Endothelial cell of hepatic sinusoid (primary cell): ENCODE data around the gene LPP.

Experiments
- in situ Hi-C: cut with HindIII; loops from 2 replicates; pipeline ENCODE4 v1.10.0; 2017; ENCODE audit warnings: low sequenced_read_pairs

LPP gene

GRCh38 chr3:188294113-188294512, 140.2 kb downstream of the LPP start:
- in situ Hi-C loops, result no loop called here

GRCh38 chr3:188294823-188295487, 141.0 kb downstream of the LPP start:
- in situ Hi-C loops, result no loop called here

- in situ Hi-C loops, result no loop called here
Measured at GRCh38 chr3:188295876-188296275, 141.9 kb downstream of the LPP start.

- in situ Hi-C loops, result no loop called here
Measured at GRCh38 chr3:188296761-188297612, 143.0 kb downstream of the LPP start.

- in situ Hi-C loops, result no loop called here
Measured at GRCh38 chr3:188298585-188298984, 144.6 kb downstream of the LPP start.

GRCh38 chr3:188299068-188299467, 145.1 kb downstream of the LPP start:
- in situ Hi-C loops, result no loop called here

- in situ Hi-C loops, result no loop called here
Measured at GRCh38 chr3:188299708-188300107, 145.8 kb downstream of the LPP start.

- in situ Hi-C loops, result no loop called here
Measured at GRCh38 chr3:188301147-188301546, 147.2 kb downstream of the LPP start.

- in situ Hi-C loops, result no loop called here
Measured at GRCh38 chr3:188303286-188303799, 149.4 kb downstream of the LPP start.

- in situ Hi-C loops, result no loop called here
Measured at GRCh38 chr3:188303823-188304222, 149.9 kb downstream of the LPP start.

GRCh38 chr3:188304501-188304900, 150.5 kb downstream of the LPP start:
- in situ Hi-C loops, result no loop called here

GRCh38 chr3:188305220-188305619, 151.3 kb downstream of the LPP start:
- in situ Hi-C loops, result no loop called here

GRCh38 chr3:188306435-188307005, 152.6 kb downstream of the LPP start:
- in situ Hi-C loops, result no loop called here

GRCh38 chr3:188309437-188310269, 155.7 kb downstream of the LPP start:
- in situ Hi-C loops, result no loop called here

GRCh38 chr3:188310270-188310710, 156.3 kb downstream of the LPP start:
- in situ Hi-C loops, result no loop called here

GRCh38 chr3:188315553-188315952, 161.6 kb downstream of the LPP start:
- in situ Hi-C loops, result no loop called here

- in situ Hi-C loops, result no loop called here
Measured at GRCh38 chr3:188316021-188316722, 162.2 kb downstream of the LPP start.

GRCh38 chr3:188316723-188317070, 162.7 kb downstream of the LPP start:
- in situ Hi-C loops, result no loop called here

- in situ Hi-C loops, result no loop called here
Measured at GRCh38 chr3:188319569-188319968, 165.6 kb downstream of the LPP start.

- in situ Hi-C loops, result loop anchor here (10.0 kb wide), 1 partner anchor 576 kb away; the partner anchor contains the start of gene BCL6
Measured at GRCh38 chr3:188320757-188321156, 166.8 kb downstream of the LPP start.
